ENCODE data around the gene TMIGD2.

TMIGD2 gene

DNA sequence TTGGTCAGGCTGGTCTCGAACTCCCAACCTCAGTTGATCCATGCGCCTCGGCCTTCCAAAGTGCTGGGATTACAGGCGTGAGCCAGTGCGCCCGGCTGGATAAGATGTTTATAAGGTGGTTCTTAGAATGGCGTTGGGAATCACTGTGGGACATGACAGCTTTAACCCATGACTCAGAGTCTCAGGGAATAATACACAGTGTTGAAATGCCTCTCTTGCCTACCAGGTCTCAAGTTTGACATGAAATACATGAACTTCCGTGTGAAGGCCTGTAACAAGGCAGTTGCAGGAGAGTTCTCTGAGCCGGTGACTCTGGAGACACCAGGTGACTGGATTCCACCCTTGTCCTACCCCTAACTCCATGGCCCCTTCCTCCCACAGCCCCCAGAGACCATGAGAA lies 14.8 kb upstream of the TMIGD2 start:
- TF ChIP-seq, protein P1, sequence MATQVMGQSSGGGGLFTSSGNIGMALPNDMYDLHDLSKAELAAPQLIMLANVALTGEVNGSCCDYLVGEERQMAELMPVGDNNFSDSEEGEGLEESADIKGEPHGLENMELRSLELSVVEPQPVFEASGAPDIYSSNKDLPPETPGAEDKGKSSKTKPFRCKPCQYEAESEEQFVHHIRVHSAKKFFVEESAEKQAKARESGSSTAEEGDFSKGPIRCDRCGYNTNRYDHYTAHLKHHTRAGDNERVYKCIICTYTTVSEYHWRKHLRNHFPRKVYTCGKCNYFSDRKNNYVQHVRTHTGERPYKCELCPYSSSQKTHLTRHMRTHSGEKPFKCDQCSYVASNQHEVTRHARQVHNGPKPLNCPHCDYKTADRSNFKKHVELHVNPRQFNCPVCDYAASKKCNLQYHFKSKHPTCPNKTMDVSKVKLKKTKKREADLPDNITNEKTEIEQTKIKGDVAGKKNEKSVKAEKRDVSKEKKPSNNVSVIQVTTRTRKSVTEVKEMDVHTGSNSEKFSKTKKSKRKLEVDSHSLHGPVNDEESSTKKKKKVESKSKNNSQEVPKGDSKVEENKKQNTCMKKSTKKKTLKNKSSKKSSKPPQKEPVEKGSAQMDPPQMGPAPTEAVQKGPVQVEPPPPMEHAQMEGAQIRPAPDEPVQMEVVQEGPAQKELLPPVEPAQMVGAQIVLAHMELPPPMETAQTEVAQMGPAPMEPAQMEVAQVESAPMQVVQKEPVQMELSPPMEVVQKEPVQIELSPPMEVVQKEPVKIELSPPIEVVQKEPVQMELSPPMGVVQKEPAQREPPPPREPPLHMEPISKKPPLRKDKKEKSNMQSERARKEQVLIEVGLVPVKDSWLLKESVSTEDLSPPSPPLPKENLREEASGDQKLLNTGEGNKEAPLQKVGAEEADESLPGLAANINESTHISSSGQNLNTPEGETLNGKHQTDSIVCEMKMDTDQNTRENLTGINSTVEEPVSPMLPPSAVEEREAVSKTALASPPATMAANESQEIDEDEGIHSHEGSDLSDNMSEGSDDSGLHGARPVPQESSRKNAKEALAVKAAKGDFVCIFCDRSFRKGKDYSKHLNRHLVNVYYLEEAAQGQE (IDR thresholded peaks at IDR 0.05; ENCODE audit: insufficient read depth in 1 of 2, low read depth in 2 of 2, low read length in 2 of 2): no peak
- TF ChIP-seq TAF1 (IDR thresholded peaks at IDR 0.05; ENCODE audit: borderline replicate concordance, insufficient read depth, low read length) (no peak), FOXP2 (optimal IDR thresholded peaks at IDR 0.05; ENCODE audit: borderline replicate concordance, extremely low read depth, extremely low read length, insufficient read depth) (no peak), SIN3A (IDR thresholded peaks at IDR 0.05; ENCODE audit: borderline replicate concordance, insufficient read depth, low read length) (no peak), POLR2AphosphoS5 (IDR thresholded peaks at IDR 0.05; ENCODE audit: low read depth, low read length) (no peak)

DNA sequence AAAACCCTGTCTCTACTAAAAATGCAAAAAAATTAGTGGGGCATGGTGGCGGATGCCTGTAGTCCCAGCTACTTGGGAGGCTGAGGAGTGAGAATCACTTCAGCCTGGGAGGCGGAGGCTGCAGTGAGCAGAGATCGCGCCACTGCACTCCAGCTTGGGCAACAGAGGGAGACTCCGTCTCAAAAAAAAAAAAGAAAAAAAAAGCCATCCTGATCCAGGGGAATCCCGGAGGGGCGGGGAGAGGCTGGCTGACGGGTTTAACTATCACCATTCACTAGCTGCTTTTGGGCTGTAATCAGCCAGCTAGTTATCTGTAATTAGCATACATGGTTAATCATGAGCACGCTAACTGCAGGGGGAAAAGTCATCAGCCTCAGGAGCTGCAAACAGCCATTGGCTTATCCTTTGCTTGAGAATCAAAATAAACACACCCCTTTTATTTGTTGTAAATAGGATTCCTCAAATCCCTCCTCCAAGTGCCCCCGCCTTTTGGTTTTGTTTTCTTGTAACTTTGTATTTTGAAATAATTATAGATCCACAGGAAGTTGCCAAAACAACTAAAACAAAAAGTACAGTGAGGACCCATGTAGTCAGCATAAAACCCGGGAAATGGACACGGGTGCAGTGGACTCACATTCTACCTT lies 11.8 kb upstream of the TMIGD2 start:
- TF ChIP-seq FOXP2 (optimal IDR thresholded peaks at IDR 0.05; ENCODE audit: borderline replicate concordance, extremely low read depth, extremely low read length, insufficient read depth): no peak
- TF ChIP-seq, protein P1 (IDR thresholded peaks at IDR 0.05; ENCODE audit: insufficient read depth in 1 of 2, low read depth in 2 of 2, low read length in 2 of 2): no peak
- TF ChIP-seq POLR2AphosphoS5 (IDR thresholded peaks at IDR 0.05; ENCODE audit: low read depth, low read length): no peak
- no peak for TF ChIP-seq SIN3A (IDR thresholded peaks at IDR 0.05; ENCODE audit: borderline replicate concordance, insufficient read depth, low read length)
- no peak for TF ChIP-seq TAF1 (IDR thresholded peaks at IDR 0.05; ENCODE audit: borderline replicate concordance, insufficient read depth, low read length)

DNA sequence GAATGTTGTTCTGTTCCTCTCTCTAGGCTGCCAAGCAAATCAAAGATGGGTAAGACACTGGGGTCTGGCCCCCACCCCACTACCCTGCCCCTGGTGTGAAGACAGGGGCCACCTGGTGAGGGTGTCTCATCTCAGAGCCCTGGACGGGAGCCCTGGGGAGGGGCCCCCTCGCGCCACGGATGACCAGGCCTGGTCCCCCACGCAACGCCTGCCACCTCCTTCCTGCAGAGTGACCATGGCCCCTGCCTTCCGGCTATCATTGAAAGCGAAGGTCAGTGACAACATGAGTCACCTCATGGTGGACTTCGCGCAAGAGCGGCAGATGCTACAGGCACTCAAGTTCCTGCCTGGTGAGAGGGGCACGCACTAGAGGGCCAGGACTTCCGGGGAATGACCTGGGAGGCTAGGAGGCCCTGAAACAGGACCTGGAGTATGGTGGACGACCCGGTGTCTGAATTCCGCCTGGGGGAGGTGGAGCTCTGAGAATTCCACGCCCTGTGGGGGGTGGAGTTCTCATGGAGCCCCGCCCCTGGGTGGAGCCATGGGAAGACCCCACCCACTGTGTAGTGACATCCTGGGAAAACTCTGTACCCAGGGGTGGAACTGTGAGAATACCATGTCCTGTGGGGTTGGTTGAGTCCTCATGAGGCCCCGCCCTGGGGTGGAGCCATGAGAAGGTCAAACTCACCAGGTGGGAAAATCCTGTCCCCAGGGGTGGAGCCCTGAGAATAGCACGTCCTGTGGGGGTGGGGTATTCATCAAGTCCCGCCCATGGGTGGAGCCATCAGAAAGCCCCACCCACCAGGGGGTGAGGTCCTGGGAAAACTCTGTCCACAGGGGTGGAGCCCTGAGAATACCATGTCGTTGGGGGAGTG lies 8.3 kb upstream of the TMIGD2 start:
- TF ChIP-seq POLR2AphosphoS5 (IDR thresholded peaks at IDR 0.05; ENCODE audit: low read depth, low read length) (no peak), SIN3A (IDR thresholded peaks at IDR 0.05; ENCODE audit: borderline replicate concordance, insufficient read depth, low read length) (no peak), FOXP2 (optimal IDR thresholded peaks at IDR 0.05; ENCODE audit: borderline replicate concordance, extremely low read depth, extremely low read length, insufficient read depth) (no peak), TAF1 (IDR thresholded peaks at IDR 0.05; ENCODE audit: borderline replicate concordance, insufficient read depth, low read length) (no peak)
- TF ChIP-seq, protein P1 (IDR thresholded peaks at IDR 0.05; ENCODE audit: insufficient read depth in 1 of 2, low read depth in 2 of 2, low read length in 2 of 2): no peak

DNA sequence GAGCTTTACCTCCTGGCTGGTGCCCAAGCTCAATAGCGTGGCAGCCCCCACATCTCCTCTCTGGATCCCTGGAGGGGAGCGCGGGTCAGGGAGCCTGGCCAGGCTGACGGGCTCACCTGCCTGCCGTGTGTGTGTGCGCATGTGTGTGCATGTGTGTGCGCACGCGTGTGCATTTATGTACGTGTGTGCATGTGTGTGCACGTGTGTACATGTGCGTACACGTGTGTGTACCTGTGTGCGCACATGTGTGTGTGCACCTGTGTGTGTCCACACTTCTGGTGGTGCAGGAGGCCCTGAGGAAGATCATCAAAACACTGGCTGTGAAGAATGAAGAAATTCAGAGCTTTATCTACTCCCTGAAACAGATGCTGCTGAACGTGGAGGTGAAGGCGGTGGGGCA lies 3.5 kb upstream of the TMIGD2 start:
- TF ChIP-seq SIN3A (IDR thresholded peaks at IDR 0.05; ENCODE audit: borderline replicate concordance, insufficient read depth, low read length) (no peak), TAF1 (IDR thresholded peaks at IDR 0.05; ENCODE audit: borderline replicate concordance, insufficient read depth, low read length) (no peak), POLR2AphosphoS5 (IDR thresholded peaks at IDR 0.05; ENCODE audit: low read depth, low read length) (no peak), FOXP2 (optimal IDR thresholded peaks at IDR 0.05; ENCODE audit: borderline replicate concordance, extremely low read depth, extremely low read length, insufficient read depth) (no peak)
- TF ChIP-seq, protein P1 (IDR thresholded peaks at IDR 0.05; ENCODE audit: insufficient read depth in 1 of 2, low read depth in 2 of 2, low read length in 2 of 2): no peak

All from PFSK-1 (cell line).